ENCODE data around the gene KRT80.

The KRT80 gene

DNA sequence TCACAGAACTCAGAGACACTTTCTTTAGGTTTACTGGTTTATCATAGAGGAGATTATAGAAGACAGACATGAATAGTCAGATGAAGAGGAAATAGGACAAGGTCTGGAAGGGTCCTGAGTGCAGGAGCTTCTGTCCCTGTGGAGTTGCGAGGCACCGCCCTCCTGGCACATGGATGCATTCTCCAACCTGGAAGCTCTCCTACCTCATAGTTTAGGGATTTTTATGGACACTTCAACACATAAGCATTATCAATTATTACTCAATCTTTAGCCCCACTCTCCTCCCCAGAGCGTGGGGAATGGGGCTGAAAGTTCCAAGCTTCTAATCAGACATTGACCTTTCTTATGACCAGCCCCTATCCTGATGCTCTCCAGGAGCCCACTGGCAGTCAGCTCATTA, 28.7 kb upstream of the KRT80 start:
- Histone ChIP-seq H2BK12ac (ENCODE audit: low read length) (no peak overlapping the region), H4K91ac (ENCODE audit: low read depth, low read length) (no peak overlapping the region), H2AFZ (ENCODE audit: insufficient read depth, low read length, poor library complexity) (no peak overlapping the region), H3K18ac (ENCODE audit: low read length) (no peak overlapping the region), H3K4me1 (ENCODE audit: control insufficient read depth in 1 of 2, insufficient read depth in 2 of 2, low read length in 2 of 2) (peaks cover 16 to 28% of the 10 kb centered on the region in 2 experiments), H4K8ac (ENCODE audit: low read depth, low read length) (no peak overlapping the region), H2AK5ac (ENCODE audit: low read length) (no peak overlapping the region), H3K9ac (ENCODE audit: low read length) (no peak overlapping the region), H3K27me3 (ENCODE audit: insufficient read depth, low read length) (no peaks in the 10 kb centered on the region), H3K23ac (ENCODE audit: low read length) (no peak overlapping the region), H3K27ac (ENCODE audit: low read depth, low read length) (no peak overlapping the region), H3K36me3 (ENCODE audit: control insufficient read depth in 1 of 2, insufficient read depth in 2 of 2, low read length in 2 of 2) (no peaks in the 10 kb centered on the region), H3K4me2 (ENCODE audit: low read length) (no peak overlapping the region), H4K12ac (ENCODE audit: low read depth, low read length) (no peak overlapping the region), H3K4me3 (ENCODE audit: low read depth, low read length) (no peak overlapping the region), H3K9me3 (ENCODE audit: insufficient read depth, low read depth, low read length) (no peaks in the 10 kb centered on the region), H3K14ac (ENCODE audit: low read length) (no peak overlapping the region), H3K79me1 (ENCODE audit: low read length) (peaks cover 11% of the 10 kb centered on the region), H2BK120ac (ENCODE audit: insufficient read depth, low read length, poor library complexity) (no peak overlapping the region), H3K4ac (ENCODE audit: low read depth, low read length) (no peak overlapping the region), H2BK5ac (ENCODE audit: low read depth, low read length, poor library complexity) (no peak overlapping the region), H3K79me2 (ENCODE audit: control insufficient read depth, insufficient read depth, low read length, poor library complexity) (peaks cover 2% of the 10 kb centered on the region)
- no peak for DNase-seq
- WGBS (ENCODE audit: extremely low coverage, insufficient coverage, insufficient read length): no CpG with 5 or more reads among the region's 3 CpGs

DNA sequence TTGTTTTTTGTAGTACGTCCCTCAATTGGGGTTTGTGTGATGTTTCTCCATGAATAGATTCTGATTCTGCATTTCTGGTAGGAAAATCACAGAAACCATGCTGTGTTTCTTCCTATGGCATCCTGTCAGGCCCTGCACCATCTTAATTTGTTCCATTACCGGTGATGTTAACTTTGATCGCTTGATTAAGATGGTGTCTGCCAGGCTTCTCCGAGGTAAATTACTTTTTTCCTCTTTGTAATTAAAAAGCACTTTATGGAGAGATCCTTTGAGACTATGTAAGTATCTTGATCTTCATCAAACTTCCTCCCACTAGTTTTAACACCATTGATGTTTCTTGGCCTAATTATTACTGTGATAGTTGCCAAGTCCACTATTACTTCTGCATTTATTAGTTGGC, 26.2 kb upstream of the KRT80 start:
- Histone ChIP-seq H3K27ac (ENCODE audit: low read depth, low read length) (peak overlapping the region; percentile 80), H2BK120ac (ENCODE audit: insufficient read depth, low read length, poor library complexity) (peak overlapping the region; percentile 52), H4K8ac (ENCODE audit: low read depth, low read length) (no peak overlapping the region), H4K91ac (ENCODE audit: low read depth, low read length) (peak overlapping the region; percentile 53), H2BK12ac (ENCODE audit: low read length) (peak overlapping the region; percentile 41), H3K18ac (ENCODE audit: low read length) (peak overlapping the region; percentile 11), H2AK5ac (ENCODE audit: low read length) (no peak overlapping the region), H3K36me3 (ENCODE audit: control insufficient read depth in 1 of 2, insufficient read depth in 2 of 2, low read length in 2 of 2) (no peaks in the 10 kb centered on the region), H2AFZ (ENCODE audit: insufficient read depth, low read length, poor library complexity) (no peak overlapping the region), H3K27me3 (ENCODE audit: insufficient read depth, low read length) (no peaks in the 10 kb centered on the region), H3K79me2 (ENCODE audit: control insufficient read depth, insufficient read depth, low read length, poor library complexity) (peaks cover 2% of the 10 kb centered on the region), H3K9ac (ENCODE audit: low read length) (no peak overlapping the region), H2BK5ac (ENCODE audit: low read depth, low read length, poor library complexity) (peak overlapping the region; percentile 32), H3K23ac (ENCODE audit: low read length) (no peak overlapping the region), H3K4me2 (ENCODE audit: low read length) (peak overlapping the region; percentile 11), H3K79me1 (ENCODE audit: low read length) (peaks cover 27% of the 10 kb centered on the region), H3K4me1 (ENCODE audit: control insufficient read depth in 1 of 2, insufficient read depth in 2 of 2, low read length in 2 of 2) (peaks cover 30 to 40% of the 10 kb centered on the region in 2 experiments), H3K4ac (ENCODE audit: low read depth, low read length) (no peak overlapping the region), H3K9me3 (ENCODE audit: insufficient read depth, low read depth, low read length) (no peaks in the 10 kb centered on the region), H4K12ac (ENCODE audit: low read depth, low read length) (no peak overlapping the region), H3K4me3 (ENCODE audit: low read depth, low read length) (no peak overlapping the region), H3K14ac (ENCODE audit: low read length) (peak overlapping the region; percentile 9)
- DNase-seq: no peak
- WGBS (ENCODE audit: extremely low coverage, insufficient coverage, insufficient read length): no CpG with 5 or more reads among the region's 4 CpGs

DNA sequence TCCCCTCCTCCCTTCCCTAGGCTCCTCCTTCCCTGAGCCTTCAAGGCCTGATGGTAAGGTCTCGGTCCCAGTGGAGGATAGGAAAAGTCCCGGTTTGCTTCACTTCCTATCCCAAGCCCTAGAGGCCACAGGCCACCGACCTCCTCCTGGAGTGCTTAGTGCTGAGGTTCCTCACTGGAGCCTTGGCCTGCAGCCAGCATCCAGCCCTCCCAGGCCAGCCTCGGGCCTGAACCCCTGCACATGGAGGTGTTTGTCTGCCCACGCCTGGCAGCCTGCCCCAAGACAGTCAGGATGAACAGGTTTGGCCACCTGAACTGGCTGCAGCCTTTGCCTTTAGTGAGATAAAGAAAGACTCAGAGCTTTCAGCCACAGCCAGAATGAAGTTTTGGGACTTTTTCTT, 25.4 kb upstream of the KRT80 start:
- no peaks in the 10 kb centered on the region for H3K27me3 ChIP-seq (ENCODE audit: insufficient read depth, low read length)
- peaks cover 2% of the 10 kb centered on the region for H3K79me2 ChIP-seq (ENCODE audit: control insufficient read depth, insufficient read depth, low read length, poor library complexity)
- no peak overlapping the region for H3K23ac ChIP-seq (ENCODE audit: low read length)
- peak overlapping the region; percentile 26 for H2BK5ac ChIP-seq (ENCODE audit: low read depth, low read length, poor library complexity)
- H2BK120ac ChIP-seq (ENCODE audit: insufficient read depth, low read length, poor library complexity): peak overlapping the region; percentile 27
- no peak overlapping the region for H4K91ac ChIP-seq (ENCODE audit: low read depth, low read length)
- peak; percentile 97 to 99 for DNase-seq
- no CpG with 5 or more reads among the region's 5 CpGs for WGBS (ENCODE audit: extremely low coverage, insufficient coverage, insufficient read length)
- no peaks in the 10 kb centered on the region for H3K36me3 ChIP-seq (ENCODE audit: control insufficient read depth in 1 of 2, insufficient read depth in 2 of 2, low read length in 2 of 2)
- no peak overlapping the region for H3K18ac ChIP-seq (ENCODE audit: low read length)
- H4K12ac ChIP-seq (ENCODE audit: low read depth, low read length): no peak overlapping the region
- no peak overlapping the region for H3K4me3 ChIP-seq (ENCODE audit: low read depth, low read length)
- H3K79me1 ChIP-seq (ENCODE audit: low read length): peaks cover 34% of the 10 kb centered on the region
- peak overlapping the region; percentile 37 for H3K4me2 ChIP-seq (ENCODE audit: low read length)
- H2AK5ac ChIP-seq (ENCODE audit: low read length): no peak overlapping the region
- H3K27ac ChIP-seq (ENCODE audit: low read depth, low read length): peak overlapping the region; percentile 80
- peaks cover 30 to 43% of the 10 kb centered on the region in 2 experiments for H3K4me1 ChIP-seq (ENCODE audit: control insufficient read depth in 1 of 2, insufficient read depth in 2 of 2, low read length in 2 of 2)
- H2AFZ ChIP-seq (ENCODE audit: insufficient read depth, low read length, poor library complexity): no peak overlapping the region
- H3K14ac ChIP-seq (ENCODE audit: low read length): no peak overlapping the region
- H4K8ac ChIP-seq (ENCODE audit: low read depth, low read length): no peak overlapping the region
- no peak overlapping the region for H3K4ac ChIP-seq (ENCODE audit: low read depth, low read length)
- no peak overlapping the region for H3K9ac ChIP-seq (ENCODE audit: low read length)
- H3K9me3 ChIP-seq (ENCODE audit: insufficient read depth, low read depth, low read length): peaks cover 3% of the 10 kb centered on the region
- no peak overlapping the region for H2BK12ac ChIP-seq (ENCODE audit: low read length)

DNA sequence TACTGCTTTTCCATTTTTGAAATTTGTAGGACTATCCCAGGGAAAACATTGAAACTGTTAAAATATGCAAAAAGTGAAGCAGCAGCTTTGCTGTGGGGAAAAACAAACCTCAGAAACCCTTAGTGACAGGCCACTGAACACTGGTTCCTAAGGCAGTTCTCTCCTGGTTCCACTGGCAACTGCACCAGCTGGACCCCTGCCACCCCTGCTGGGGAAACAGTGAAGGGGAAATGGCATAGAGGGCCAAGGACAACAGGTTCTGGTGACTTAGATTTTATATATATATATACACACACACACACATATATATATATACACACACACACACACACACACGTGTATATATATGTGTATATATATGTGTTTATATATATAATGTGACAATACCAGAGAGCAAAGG, 25.0 kb upstream of the KRT80 start:
- H2AK5ac ChIP-seq (ENCODE audit: low read length): no peak overlapping the region
- H4K12ac ChIP-seq (ENCODE audit: low read depth, low read length): no peak overlapping the region
- peaks cover 3% of the 10 kb centered on the region for H3K9me3 ChIP-seq (ENCODE audit: insufficient read depth, low read depth, low read length)
- H3K36me3 ChIP-seq (ENCODE audit: control insufficient read depth in 1 of 2, insufficient read depth in 2 of 2, low read length in 2 of 2): no peaks in the 10 kb centered on the region
- H2BK12ac ChIP-seq (ENCODE audit: low read length): peak overlapping the region; percentile 68
- H3K27ac ChIP-seq (ENCODE audit: low read depth, low read length): peak overlapping the region; percentile 80
- no peaks in the 10 kb centered on the region for H3K27me3 ChIP-seq (ENCODE audit: insufficient read depth, low read length)
- WGBS (ENCODE audit: extremely low coverage, insufficient coverage, insufficient read length): no CpG with 5 or more reads among the region's 1 CpG
- H3K23ac ChIP-seq (ENCODE audit: low read length): no peak overlapping the region
- H3K4ac ChIP-seq (ENCODE audit: low read depth, low read length): peak overlapping the region; percentile 37
- H3K9ac ChIP-seq (ENCODE audit: low read length): no peak overlapping the region
- no peak overlapping the region for H4K8ac ChIP-seq (ENCODE audit: low read depth, low read length)
- H3K14ac ChIP-seq (ENCODE audit: low read length): no peak overlapping the region
- peaks cover 39% of the 10 kb centered on the region for H3K79me1 ChIP-seq (ENCODE audit: low read length)
- DNase-seq: no peak
- H2AFZ ChIP-seq (ENCODE audit: insufficient read depth, low read length, poor library complexity): no peak overlapping the region
- no peak overlapping the region for H3K4me3 ChIP-seq (ENCODE audit: low read depth, low read length)
- no peak overlapping the region for H3K4me2 ChIP-seq (ENCODE audit: low read length)
- H3K18ac ChIP-seq (ENCODE audit: low read length): no peak overlapping the region
- peaks cover 2% of the 10 kb centered on the region for H3K79me2 ChIP-seq (ENCODE audit: control insufficient read depth, insufficient read depth, low read length, poor library complexity)
- H2BK5ac ChIP-seq (ENCODE audit: low read depth, low read length, poor library complexity): no peak overlapping the region
- peak overlapping the region; percentile 69 for H4K91ac ChIP-seq (ENCODE audit: low read depth, low read length)
- peak overlapping the region; percentile 77 for H2BK120ac ChIP-seq (ENCODE audit: insufficient read depth, low read length, poor library complexity)
- peaks cover 29 to 40% of the 10 kb centered on the region in 2 experiments for H3K4me1 ChIP-seq (ENCODE audit: control insufficient read depth in 1 of 2, insufficient read depth in 2 of 2, low read length in 2 of 2)

All from trophoblast cell (in vitro differentiated cells and primary cell).